ENCODE measurements around the gene LAG3.

GRCh38 chr12:6736754-6737153, 35.6 kb upstream of the LAG3 start:
- TF ChIP-seq CTCF (IDR thresholded peaks at IDR 0.05) (no peak), ZFX (IDR thresholded peaks at IDR 0.05; ENCODE audit: borderline replicate concordance) (no peak)
